HG03565 (cell line): ENCODE results near the gene MRRF.

ENCODE experiments used
- ATAC-seq: cut with Tn5 transposase; IDR thresholded peaks from one replicate; pipeline ENCODE4 v1.9.1; 2021; ENCODE audit warnings: mild to moderate bottlenecking, moderate library complexity; ENCODE audit not compliant: unreplicated experiment

Gene MRRF

DNA sequence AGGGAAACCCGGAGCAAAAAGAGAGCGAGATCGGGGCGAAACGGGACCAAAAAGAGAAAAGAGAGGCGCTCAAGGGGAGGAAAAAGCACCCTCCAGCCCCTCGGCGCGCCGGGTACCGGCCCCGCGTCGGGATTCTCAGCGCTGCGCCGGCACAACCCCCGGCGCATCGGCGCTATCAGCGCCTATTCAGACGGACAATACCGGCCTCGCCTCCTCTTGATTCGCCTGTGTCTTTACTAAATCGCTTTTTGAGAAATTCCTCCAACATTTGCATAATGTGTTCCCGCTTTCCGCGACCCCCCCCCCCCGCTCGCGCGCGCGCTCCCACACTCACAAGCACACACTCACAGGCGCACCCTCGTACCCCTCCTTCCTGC, 36.5 kb upstream of the MRRF start:
- no peak for ATAC-seq

DNA sequence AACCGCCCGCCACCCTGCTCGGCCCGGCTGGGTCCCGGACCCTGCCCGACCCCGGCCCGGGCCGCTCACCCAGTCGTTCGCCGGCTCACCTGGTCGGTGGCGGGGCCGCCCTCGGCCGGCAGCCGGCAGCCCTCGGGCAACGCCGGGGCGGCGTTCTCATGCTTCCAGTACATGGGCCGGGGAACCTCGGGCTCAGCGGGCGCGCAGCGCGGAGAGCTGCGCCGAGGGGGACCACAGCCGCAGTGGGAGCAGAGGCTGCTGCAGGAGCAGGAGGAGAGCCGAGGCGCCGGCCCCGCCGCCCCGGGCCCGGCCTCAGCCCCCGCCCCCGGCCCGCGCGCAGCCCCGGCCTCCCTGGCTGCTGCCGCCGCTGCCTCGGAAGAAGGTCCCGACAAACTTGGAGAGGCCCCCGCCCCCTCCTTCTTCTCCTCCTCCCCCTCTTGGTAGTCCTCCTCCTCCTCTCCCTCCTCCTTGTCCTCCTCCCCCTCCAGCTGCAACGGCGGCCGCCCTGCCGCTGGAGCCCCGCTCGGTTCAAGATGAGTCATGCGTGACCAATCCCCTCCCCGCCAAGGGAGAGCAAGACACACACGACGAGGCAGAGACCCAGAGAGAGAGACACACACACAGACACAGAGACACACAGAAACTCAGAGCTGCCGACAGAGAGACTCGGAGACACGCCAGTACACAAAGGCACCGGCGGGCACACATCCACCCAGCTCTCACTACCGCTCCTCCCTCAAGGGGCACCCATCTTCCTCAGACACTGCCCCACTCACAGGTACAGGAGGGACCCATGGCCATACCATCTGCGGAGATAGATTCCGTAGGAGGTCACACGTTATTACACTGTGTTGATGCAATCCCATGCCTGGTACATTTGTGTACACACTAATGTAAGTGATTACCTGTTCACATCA, 35.9 kb upstream of the MRRF start, which contains the start of gene LHX6:
Gene LHX6 (minus strand): TSS at position 390 of the 917 bp plus-strand sequence. CDS start 217 bp downstream, at position 173.
- no peak for ATAC-seq

DNA sequence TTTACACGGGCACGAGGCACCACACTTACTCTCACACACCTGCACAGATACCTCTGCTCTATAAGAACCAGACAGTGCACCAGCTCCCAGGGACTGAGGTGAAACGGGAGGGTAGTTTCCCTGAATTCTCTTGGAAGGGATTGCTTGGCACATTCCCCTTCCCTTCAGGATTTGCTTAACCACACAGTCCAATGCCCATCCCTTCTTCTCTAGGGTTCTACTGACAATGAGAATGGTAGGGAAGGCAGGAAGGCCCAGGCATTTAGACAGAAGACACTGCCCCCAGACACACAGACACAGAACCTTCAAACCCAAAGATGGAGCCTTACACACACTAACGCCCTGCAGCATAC, 35.2 kb upstream of the MRRF start:
- ATAC-seq = no peak

DNA sequence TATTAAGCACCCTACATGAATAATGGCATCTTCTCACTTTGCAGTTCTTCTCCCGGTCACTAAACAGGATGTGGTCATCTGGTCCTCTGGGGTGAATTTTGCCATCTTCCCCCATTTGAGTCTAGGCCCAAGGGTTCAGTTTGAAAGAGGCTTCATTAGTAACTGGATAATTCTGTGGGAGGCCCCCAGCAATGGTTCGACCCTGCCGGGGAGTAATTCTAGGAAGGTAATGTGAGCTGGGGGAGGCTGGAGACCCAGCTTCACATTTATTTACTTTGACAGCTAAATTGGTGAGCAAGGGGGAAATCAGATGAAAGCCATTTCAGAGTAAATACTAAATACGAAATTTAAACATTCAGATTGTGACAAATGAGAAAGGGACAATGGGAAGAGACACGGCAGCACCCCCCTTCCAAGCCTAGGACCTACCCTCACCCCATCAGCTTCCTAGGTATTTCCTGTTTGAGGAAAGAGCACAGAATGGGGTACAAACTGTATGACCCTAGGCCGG, 31.8 kb upstream of the MRRF start:
- ATAC-seq = no peak

DNA sequence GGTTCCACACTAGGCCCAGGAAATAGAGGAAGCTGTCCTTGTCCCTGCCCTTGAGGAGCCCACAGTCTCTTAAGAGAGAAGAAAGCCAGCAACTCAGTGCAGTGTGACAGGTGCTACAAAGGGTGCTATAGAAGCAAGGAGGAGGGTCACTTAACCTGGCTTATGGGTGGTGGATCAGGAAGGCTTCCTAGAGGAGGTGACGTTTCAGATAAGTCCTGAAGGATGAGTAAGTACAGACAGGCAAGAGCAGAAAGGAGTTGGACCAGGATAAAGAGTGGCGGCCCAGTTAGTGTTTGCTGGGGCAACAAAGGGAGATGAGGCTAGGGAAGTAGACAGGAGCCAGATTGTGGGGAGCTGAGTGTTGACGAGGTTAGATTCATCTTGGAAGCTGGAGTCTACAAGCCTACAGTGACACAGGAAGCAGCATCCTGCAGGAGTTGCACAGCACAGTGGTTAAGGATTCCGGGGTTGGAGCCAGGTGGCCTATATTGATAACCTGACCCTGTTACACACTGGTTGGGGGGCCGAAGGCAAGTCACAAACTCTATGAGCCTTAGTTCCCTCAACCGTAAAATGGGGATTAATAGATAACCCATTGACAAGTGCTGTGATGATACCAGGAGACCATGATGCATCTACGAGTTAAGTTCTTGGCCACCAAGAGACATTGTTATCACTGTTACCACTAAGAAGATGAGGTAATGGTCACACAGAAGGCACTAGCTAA, 30.5 kb upstream of the MRRF start:
- no peak for ATAC-seq

DNA sequence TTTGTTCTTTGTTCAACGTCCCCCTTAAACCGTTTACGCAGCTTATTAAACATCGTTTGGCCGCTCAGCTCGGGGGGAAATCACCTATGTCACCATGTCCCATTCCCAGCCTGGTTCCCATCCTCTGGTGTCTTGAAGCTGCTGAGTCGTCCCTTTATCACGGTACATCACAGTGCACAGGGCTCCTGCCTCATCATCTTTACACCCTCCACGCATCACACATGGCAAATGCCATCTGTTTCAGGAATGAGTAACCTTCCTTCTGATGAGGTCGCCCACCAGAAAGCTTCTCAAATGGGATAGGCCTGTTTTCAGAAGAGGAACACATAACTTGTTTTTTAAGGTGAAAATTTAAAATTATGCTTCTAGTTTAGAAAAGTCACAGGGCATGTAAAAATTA, 28.0 kb upstream of the MRRF start:
- no peak for ATAC-seq

DNA sequence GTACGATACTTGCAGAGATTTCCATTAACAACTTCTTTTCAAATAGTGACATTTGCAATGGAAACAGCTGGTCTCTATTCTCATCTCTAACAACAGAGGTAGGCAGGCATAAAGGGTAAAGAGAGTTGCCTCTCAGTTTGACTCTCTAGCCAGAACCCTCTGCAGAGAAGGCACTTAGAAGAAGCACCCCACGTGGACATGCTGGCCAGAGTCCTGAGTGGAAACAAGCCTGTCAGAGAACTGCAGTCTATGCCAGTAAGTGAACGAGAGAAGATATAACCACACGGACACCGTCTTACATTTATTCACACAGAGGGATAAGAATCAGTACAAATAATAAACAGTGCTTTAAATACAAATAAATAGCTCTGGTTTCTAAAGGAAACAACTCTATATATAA, 25.0 kb upstream of the MRRF start:
- ATAC-seq = no peak

DNA sequence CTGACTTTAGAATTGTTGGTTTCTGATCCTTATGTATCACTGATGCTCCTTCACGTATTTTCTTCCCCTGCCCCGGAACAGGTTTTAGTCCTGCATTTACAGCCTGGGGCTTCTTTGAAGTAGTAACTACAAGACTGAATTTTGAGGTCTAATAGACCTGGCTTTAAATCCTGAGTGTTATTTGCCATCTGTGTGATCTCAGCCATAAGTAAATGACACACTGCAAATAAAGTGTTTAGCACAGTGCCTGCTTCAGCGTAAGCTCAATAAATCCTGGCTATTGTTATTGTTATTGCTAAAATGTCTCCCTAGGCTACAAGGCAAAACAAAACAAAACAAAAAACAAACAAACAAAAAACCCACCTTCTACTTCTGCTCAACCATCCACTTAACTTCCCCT, 20.3 kb upstream of the MRRF start:
- ATAC-seq = no peak

DNA sequence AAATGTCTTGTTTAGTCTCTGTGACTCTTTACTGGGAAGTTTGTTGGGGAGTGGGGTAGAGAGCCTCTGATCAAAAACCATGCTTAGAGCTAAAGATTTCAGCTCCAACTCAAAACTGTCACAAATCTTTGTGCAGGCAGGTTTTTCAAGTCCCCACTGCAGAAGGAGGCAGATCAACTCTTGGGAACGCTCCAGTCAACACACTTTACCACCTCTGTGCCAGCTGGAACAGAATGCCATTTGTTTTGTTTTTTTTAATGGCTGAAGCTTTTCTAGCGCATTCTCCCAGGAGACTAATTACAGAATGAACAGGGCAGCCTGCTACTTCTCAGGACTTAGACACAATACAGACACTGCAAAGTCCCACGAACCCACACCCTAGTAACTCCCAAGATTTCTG, 18.0 kb upstream of the MRRF start:
- no peak for ATAC-seq

DNA sequence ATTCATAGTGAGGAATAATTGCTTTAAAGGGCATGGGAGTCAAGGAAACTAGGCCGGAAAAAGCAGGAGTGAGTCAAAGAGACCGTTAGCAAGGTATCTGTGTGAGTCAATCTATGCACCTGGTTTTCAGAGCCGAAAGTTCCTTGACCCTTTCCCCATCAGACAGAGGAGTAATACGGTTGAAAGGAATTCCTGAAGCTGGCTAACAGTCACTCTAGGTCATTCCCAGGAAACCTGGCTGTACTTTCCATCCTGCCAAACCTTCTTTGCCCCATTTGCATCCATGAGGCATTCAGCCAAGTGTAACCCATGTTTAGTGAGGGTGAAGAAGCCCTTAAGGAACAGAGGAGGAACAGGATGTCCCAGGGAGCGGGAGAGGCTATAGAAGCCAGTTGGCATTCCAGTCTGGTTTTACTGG, 16.2 kb upstream of the MRRF start:
- no peak for ATAC-seq

DNA sequence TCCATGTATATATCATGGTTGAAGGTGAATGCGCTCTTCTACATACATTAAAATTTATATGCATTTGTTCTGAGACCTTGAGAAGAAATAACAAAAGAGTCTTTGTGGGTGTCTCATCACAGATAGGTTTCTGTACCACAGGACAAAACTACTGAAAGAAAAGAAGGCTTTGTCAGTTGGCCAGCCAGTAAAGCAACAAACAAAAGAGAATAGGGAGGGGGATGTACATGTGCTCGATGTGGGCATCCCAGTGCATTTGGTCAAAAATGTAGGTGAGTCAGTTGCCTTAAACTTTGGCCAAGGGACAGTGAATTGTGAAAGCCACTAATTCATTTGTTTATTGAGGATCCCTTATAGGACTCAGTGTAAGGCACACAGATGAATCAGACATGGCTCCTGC, 13.3 kb upstream of the MRRF start:
- ATAC-seq = no peak

DNA sequence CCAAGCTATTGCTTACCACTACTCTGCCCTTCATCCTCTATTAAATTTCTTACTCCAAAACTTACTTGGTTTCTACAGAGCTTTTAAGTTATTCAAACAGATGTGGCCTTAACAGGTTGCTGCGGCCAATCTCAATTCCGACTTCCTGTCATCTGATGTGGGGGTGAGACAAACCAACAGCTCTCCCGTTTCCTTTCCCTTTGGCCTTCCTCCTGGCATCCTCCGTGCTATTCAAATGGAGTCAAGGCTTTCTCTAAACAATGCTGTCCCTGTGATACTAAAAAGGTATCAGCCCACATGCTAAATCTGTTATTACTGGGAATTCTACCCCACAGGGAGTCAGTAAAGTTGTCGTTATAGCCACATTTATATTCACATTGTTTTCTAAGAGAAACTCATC, 11.9 kb upstream of the MRRF start:
- ATAC-seq = no peak

DNA sequence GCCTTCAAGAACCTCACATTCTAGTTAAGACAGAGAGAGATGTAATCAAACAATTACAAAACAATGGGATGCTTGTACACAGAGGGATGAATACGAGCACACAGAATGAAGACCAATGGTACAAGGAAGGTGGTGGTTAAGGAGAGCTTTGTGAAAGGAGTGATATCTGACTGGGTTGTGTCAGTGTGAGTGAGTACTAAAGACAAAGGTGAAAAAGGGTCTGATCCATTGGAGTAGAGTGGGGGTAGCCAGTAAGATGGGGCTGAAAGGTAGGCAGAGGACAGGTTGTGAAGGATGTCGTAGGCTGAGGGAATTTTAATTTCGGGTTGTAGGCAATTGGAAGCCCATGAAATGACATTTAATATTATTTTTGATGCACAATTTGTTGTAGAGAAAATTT, 9.9 kb upstream of the MRRF start:
- no peak for ATAC-seq

DNA sequence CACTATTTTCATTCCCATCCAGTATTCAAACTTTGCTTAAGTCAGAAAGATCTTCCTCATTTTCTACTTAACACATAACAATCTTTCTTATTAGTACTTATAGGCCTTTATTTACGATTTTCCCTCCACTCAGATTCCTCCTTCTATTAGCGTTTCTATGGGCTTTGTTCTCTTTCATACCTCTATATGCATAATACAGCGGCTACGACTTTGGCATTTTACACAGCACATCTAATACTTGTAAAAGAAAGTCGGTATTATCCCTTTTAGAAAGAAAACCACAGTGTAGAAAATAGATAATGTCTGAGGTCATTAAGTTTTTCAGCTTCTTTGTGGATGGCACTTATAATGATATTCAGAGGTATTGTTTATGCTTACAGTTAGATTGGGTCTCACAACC, 8.5 kb upstream of the MRRF start:
- no peak for ATAC-seq

DNA sequence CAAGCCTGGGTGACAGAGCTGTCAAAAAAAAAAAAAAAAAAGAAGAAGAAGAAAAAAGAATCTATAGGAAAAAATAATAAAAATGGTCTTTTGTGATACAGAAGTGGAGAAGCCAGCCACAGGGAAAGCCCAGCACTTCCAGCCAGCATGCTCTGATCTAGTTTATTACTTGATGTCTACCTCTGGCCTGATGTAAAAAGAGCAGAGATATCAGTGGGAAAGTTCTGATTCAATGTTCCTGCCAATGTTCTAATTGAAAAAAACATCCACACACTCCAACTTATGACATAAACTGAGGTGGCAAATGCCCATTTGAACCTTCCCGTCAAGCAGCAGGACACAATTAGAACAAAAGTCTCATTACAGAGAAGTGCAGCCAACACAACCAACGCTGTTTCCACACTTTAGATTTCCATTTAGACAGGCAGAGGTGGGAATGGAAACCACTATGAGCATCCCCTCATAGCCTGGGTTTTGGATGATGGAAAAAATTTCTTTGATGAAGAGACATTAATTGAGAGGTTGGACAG, 5.7 kb upstream of the MRRF start:
- no peak for ATAC-seq

DNA sequence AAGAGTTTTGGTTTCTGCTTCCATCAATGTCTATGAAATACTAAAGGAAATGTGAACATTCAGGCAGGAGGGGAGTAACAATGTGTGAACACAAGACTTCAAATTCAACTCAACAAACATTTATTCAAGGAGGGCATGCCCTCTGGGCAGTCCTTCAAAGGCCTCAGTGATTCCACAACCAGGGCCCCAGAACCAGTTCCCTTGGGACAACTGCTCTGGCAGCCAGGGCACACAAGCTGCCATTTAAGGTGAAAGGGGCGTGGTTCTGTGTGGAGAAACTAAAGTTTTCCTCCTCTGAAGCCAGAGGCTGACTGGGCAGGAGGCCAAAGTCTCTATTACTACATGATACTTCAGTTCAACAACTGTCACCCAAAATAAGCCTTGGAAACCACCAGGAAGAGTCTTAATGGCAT, 3.2 kb upstream of the MRRF start:
- no peak for ATAC-seq

DNA sequence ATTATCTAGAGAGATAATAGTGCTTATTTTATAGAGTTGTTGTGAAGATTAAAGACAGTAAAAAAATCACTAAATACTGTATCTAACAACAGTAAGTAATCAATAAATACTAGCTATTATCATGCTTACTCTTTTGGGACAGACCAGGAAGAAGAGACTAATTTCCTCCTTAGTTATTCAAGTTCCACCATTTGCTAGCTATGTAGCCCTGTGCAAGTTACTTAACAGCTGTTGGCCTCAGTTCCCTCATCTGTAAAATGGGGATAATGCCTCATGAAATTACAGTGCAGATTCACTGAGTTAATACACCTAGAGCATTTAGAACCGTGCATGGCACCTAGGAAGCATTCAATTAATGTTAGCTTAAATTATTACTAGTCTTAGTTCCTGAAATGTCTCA, 2.6 kb upstream of the MRRF start:
- ATAC-seq = no peak

DNA sequence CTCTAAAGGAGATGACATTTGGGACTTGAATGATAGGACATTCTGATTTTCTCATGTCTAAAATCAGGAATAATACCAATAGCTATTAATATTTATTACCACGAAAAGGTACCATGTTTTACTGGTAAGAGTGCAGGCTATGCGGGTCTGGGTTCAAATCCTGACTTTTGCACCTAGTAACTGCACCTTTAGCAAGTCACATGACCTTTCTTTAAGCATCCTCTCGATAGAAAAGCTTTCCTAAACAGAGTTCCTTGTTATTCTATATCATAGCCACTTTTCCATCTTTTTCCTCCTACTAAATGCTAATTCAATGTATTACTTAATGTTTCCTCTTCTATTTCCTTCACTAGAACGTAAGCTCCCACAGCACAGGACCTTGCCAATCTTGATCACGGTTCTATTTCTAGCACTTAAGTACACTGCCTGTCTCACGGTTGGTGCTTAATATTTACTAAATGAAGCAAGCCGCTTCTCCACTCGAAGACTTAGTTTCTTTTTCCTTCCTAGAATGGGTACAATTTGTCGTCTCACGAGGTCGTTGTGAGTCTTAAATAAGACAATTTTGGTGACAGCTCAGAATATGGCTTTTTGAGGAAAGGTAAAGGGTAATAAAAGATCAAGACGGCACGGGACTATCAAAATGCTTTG, 858 bp upstream of the MRRF start:
- ATAC-seq = no peak

DNA sequence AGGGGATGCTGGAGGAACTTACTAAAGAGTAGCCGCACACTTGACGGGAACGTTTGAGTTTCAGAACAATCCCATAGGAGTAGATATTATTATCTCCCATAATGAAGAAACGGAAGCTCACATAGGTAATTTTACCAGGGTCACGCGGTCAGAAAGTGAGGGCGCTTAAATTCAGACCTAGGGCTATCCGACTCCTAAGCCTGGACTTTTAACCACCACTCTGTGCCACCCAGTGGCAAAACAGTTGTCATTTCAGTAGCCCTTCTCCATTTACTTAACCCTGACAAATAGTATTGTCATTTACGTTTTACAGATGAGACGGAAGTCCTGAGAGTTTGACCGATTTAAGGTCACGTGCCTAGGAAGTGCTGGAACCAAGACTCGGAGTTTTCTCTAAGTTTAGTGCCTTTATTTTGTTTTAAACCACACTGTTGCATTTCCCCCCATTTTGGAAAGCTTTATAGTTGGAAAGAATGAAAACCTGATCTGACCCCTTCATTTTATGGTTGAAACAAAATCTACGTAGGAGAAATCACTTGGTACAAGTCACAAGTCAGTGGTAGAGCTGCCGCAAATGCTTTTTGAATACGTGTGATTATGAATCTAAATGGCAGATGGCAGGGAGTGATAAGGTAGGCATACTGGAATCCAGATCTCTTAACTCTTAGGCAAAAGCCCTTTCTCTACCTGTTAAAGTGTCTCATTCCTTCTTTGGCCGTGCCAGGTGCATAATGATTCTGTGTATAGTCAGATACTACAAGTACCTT, 650 bp downstream of the MRRF start:
- ATAC-seq = peak; percentile 27

DNA sequence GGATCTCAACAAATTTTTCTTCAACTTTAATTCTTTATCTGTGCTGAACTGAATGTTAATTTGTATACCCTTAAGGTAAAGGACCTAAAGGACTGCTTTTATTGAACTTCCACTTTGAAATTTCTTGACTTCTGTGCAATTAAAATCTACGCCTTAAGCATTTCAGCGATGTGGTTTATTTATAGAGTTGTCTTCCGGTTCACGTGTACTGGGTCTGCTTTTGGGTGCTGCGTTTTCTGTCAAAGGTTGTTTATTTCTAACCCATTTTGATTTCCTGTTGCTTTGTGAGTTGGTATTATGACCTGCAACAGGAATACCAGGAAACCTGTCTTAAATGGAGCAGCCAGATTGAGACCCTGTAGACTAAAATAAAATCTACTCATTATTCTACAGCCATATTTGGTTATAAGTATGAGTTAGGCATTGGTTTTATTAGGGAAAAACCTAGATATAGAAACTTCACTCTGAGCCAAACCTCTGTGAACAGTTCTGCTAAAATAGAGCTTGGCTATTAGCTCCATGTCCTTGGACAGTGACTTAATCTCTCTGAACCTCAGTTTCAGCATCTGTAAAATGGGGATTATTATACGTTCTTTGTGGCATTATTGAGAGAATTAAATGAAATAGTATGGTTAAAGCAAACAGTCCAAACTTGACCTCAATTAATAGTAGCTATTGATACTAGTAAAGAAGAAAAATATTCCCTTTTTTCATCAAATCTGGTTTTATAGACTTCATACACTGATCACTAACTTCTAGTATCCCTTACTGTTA, 3.5 kb downstream of the MRRF start:
- no peak for ATAC-seq
